HEK293 (cell line): ENCODE measurements around the gene ECE1.

Experiments
- CTCF ChIA-PET: fragments of 350-600 bp; formaldehyde crosslinking; extraction: SDS; loops from one replicate; lab custom pipeline; 2021; ENCODE audit warnings: antibody characterized with exemption; lab: Yijun Ruan, JAX
- POLR2A ChIA-PET: fragments of 300-600 bp; formaldehyde crosslinking; extraction: SDS; loops from one replicate; lab custom pipeline; 2020; ENCODE audit warnings: antibody characterized with exemption, inconsistent platforms; lab: Yijun Ruan, JAX
- H3K27ac ChIP-seq: fragments of 200-500 bp; sonication (Bioruptor generic); 2 replicates; pipeline ENCODE4 v1.5.1; 2014; ENCODE audit warnings: low read depth, low read length, control low read depth, inconsistent platforms; ENCODE audit errors: extremely low read depth
- H3K36me3 ChIP-seq, 2 experiments: fragments of 200-500 bp in 1 of 2; sonication (Bioruptor generic) in 1 of 2; 1 replicate in 1 of 2; 2 replicates in 1 of 2; pipeline ENCODE4 v1.5.1; 2014 to 2017; ENCODE audit warnings: inconsistent platforms in 2 of 2, low read length in 2 of 2; ENCODE audit not compliant: control insufficient read depth in 2 of 2, insufficient read depth in 1 of 2
- H3K4me1 ChIP-seq: fragments of 200-500 bp; sonication (Bioruptor generic); 2 replicates; pipeline ENCODE4 v1.5.1; 2014; ENCODE audit warnings: mild to moderate bottlenecking, low read length, inconsistent platforms; ENCODE audit not compliant: control insufficient read depth, insufficient read depth
- H3K4me3 ChIP-seq: 2 replicates; pipeline ENCODE4 v1.5.1; 2011; ENCODE audit warnings: low read depth, mild to moderate bottlenecking, control low read depth, low read length, moderate library complexity
- H3K9me3 ChIP-seq: fragments of 200-500 bp; sonication (Bioruptor generic); 2 replicates; pipeline ENCODE4 v1.5.1; 2014; ENCODE audit warnings: low read depth, low read length, inconsistent platforms; ENCODE audit not compliant: control insufficient read depth, insufficient read depth
- ATF2 ChIP-seq: fragments of 450-650 bp; formaldehyde crosslinking; IDR thresholded peaks from 2 replicates; pipeline ENCODE4 v1.5.1; 2016; ENCODE audit warnings: missing biosample characterization, missing genetic modification characterization, low read depth
- BCL11B ChIP-seq: fragments of 450-650 bp; formaldehyde crosslinking; IDR thresholded peaks from 2 replicates; pipeline ENCODE4 v1.5.1; 2016; ENCODE audit warnings: low read depth, missing biosample characterization, missing genetic modification characterization
- GLIS1 ChIP-seq: fragments of 450-650 bp; formaldehyde crosslinking; IDR thresholded peaks from 2 replicates; pipeline ENCODE4 v1.5.1; 2016; ENCODE audit warnings: missing biosample characterization, missing genetic modification characterization
- MYNN ChIP-seq: fragments of 450-650 bp; formaldehyde crosslinking; IDR thresholded peaks from 2 replicates; pipeline ENCODE4 v1.5.1; 2016; ENCODE audit warnings: missing biosample characterization, missing genetic modification characterization, borderline replicate concordance
- REPIN1 ChIP-seq: fragments of 450-650 bp; formaldehyde crosslinking; IDR thresholded peaks from 2 replicates; pipeline ENCODE4 v1.5.1; 2017; ENCODE audit warnings: missing biosample characterization, missing genetic modification characterization, low read depth
- SETDB1 ChIP-seq: IDR thresholded peaks from one replicate; pipeline ENCODE4 v1.6.1; 2017; ENCODE audit warnings: mild to moderate bottlenecking, low read length, moderate library complexity, mixed read lengths; ENCODE audit not compliant: insufficient read length
- SP2 ChIP-seq: fragments of 450-650 bp; formaldehyde crosslinking; IDR thresholded peaks from 2 replicates; pipeline ENCODE4 v1.5.1; 2016; ENCODE audit warnings: missing biosample characterization, missing genetic modification characterization
- ZNF10 ChIP-seq: fragments of 450-650 bp; formaldehyde crosslinking; IDR thresholded peaks from 2 replicates; pipeline ENCODE4 v1.5.1; 2017; ENCODE audit warnings: missing biosample characterization, missing genetic modification characterization
- ZNF184 ChIP-seq: fragments of 450-650 bp; IDR thresholded peaks from 2 replicates; pipeline ENCODE4 v1.5.1; 2018; ENCODE audit warnings: missing biosample characterization, mild to moderate bottlenecking, missing genetic modification characterization
- ZNF19 ChIP-seq: fragments of 450-650 bp; formaldehyde crosslinking; IDR thresholded peaks from 2 replicates; pipeline ENCODE4; 2016; ENCODE audit warnings: missing biosample characterization, missing genetic modification characterization, low read depth
- ZNF274 ChIP-seq, 2 experiments: fragments of 200-500 bp in 1 of 2; fragments of 450-650 bp in 1 of 2; sonication (Bioruptor generic) in 1 of 2; formaldehyde crosslinking in 1 of 2; IDR thresholded peaks; 2 replicates each; pipeline versions ENCODE4 v1.5.1 to v1.6.1; 2014 to 2016; ENCODE audit warnings: borderline replicate concordance in 1 of 2, inconsistent platforms in 1 of 2, low read length in 1 of 2, missing biosample characterization in 1 of 2, missing genetic modification characterization in 1 of 2
- ZNF391 ChIP-seq: fragments of 450-650 bp; formaldehyde crosslinking; IDR thresholded peaks from 2 replicates; pipeline ENCODE4 v1.5.1; 2016; ENCODE audit warnings: low read depth, missing biosample characterization, missing genetic modification characterization, borderline replicate concordance
- ZNF48 ChIP-seq: fragments of 450-650 bp; formaldehyde crosslinking; IDR thresholded peaks from 2 replicates; pipeline ENCODE4 v1.5.1; 2016; ENCODE audit warnings: missing biosample characterization, missing genetic modification characterization
- ZNF501 ChIP-seq: fragments of 450-650 bp; formaldehyde crosslinking; IDR thresholded peaks from 2 replicates; pipeline ENCODE4 v1.5.1; 2016; ENCODE audit warnings: missing biosample characterization, missing genetic modification characterization
- ZNF555 ChIP-seq: fragments of 450-650 bp; formaldehyde crosslinking; conservative IDR thresholded peaks from 2 replicates; pipeline ENCODE4 v1.5.1; 2017; ENCODE audit warnings: missing biosample characterization, mild to moderate bottlenecking, missing genetic modification characterization, inconsistent platforms
- ZNF585B ChIP-seq: fragments of 450-650 bp; formaldehyde crosslinking; IDR thresholded peaks from 2 replicates; pipeline ENCODE4 v1.5.1; 2016; ENCODE audit warnings: missing biosample characterization, missing genetic modification characterization
- ZNF639 ChIP-seq: fragments of 450-650 bp; formaldehyde crosslinking; IDR thresholded peaks from 2 replicates; pipeline ENCODE4 v1.5.1; 2016; ENCODE audit warnings: missing biosample characterization, missing genetic modification characterization
- ZNF664 ChIP-seq: fragments of 450-650 bp; formaldehyde crosslinking; IDR thresholded peaks from 2 replicates; pipeline ENCODE4 v1.5.1; 2016; ENCODE audit warnings: missing biosample characterization, missing genetic modification characterization
- ZNF776 ChIP-seq: fragments of 450-650 bp; formaldehyde crosslinking; IDR thresholded peaks from 2 replicates; pipeline ENCODE4 v1.5.0; 2017; ENCODE audit warnings: missing biosample characterization, missing genetic modification characterization, borderline replicate concordance
- ZNF791 ChIP-seq: fragments of 450-650 bp; formaldehyde crosslinking; IDR thresholded peaks from 2 replicates; pipeline ENCODE4 v1.5.1; 2016; ENCODE audit warnings: missing biosample characterization, missing genetic modification characterization
- ZXDB ChIP-seq: fragments of 450-650 bp; formaldehyde crosslinking; IDR thresholded peaks from 2 replicates; pipeline ENCODE4 v1.5.1; 2016; ENCODE audit warnings: missing biosample characterization, missing genetic modification characterization
- TF ChIP-seq, protein P1 (sequence below): fragments of 450-650 bp; formaldehyde crosslinking; IDR thresholded peaks from 2 replicates; pipeline ENCODE4 v1.5.1; 2016; ENCODE audit warnings: missing biosample characterization, missing genetic modification characterization
- TF ChIP-seq, protein P2 (sequence below): fragments of 450-650 bp; formaldehyde crosslinking; IDR thresholded peaks from 2 replicates; pipeline ENCODE4 v1.5.1; 2016; ENCODE audit warnings: missing biosample characterization, missing genetic modification characterization

ECE1 gene

GRCh38 chr1:21237446-21238088 is 52.7 kb downstream of the ECE1 start:
- TF ChIP-seq, protein P1, sequence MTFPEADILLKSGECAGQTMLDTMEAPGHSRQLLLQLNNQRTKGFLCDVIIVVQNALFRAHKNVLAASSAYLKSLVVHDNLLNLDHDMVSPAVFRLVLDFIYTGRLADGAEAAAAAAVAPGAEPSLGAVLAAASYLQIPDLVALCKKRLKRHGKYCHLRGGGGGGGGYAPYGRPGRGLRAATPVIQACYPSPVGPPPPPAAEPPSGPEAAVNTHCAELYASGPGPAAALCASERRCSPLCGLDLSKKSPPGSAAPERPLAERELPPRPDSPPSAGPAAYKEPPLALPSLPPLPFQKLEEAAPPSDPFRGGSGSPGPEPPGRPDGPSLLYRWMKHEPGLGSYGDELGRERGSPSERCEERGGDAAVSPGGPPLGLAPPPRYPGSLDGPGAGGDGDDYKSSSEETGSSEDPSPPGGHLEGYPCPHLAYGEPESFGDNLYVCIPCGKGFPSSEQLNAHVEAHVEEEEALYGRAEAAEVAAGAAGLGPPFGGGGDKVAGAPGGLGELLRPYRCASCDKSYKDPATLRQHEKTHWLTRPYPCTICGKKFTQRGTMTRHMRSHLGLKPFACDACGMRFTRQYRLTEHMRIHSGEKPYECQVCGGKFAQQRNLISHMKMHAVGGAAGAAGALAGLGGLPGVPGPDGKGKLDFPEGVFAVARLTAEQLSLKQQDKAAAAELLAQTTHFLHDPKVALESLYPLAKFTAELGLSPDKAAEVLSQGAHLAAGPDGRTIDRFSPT (tag by site-specific recombination) = no peak
- TF ChIP-seq ATF2 (tag by site-specific recombination) = no peak
- no peak for TF ChIP-seq REPIN1 (tag by site-specific recombination)
- no peak for TF ChIP-seq BCL11B (tag by site-specific recombination)
- no peak for TF ChIP-seq ZXDB (tag by site-specific recombination)
- TF ChIP-seq ZNF664 = peak; percentile 57; the same call in 1 of the 2 replicates
- Histone ChIP-seq H3K4me1 (no peaks in the 10 kb centered on the region), H3K27ac (no peak overlapping the region), H3K4me3 (no peak overlapping the region), H3K9me3 (no peaks in the 10 kb centered on the region), H3K36me3 (peaks cover 0 to 72% of the 10 kb centered on the region in 2 experiments; a peak in 2 of 3 replicates)
- CTCF ChIA-PET = interaction anchor here (0.8 to 2.4 kb wide), 6 partner anchors 10 to 132 kb away, joined by 3 to 15 read pairs (median 4); no protein-coding TSS in a partner anchor
- POLR2A ChIA-PET = no interaction called here

GRCh38 chr1:21236178-21236577 is 54.1 kb downstream of the ECE1 start:
- no peaks in the 10 kb centered on the region for H3K9me3 ChIP-seq
- ChIA-PET POLR2A (no interaction called here), CTCF (interaction anchor here (0.7 to 5.1 kb wide), 3 partner anchors 19 to 874 kb away, joined by 3 to 54 read pairs (median 12); no protein-coding TSS in a partner anchor)
- H3K4me3 ChIP-seq = no peak overlapping the region
- H3K27ac ChIP-seq = no peak overlapping the region
- no peak for TF ChIP-seq ZNF639 (tag by site-specific recombination)
- TF ChIP-seq MYNN (tag by site-specific recombination) = no peak
- no peak for TF ChIP-seq ZNF555 (tag by site-specific recombination)
- no peak for TF ChIP-seq ZNF184 (tag by site-specific recombination)
- no peak for TF ChIP-seq ZNF19 (tag by site-specific recombination)
- no peak for TF ChIP-seq ZNF391 (tag by site-specific recombination)
- no peak for TF ChIP-seq GLIS1 (tag by site-specific recombination)
- TF ChIP-seq ZNF791 = no peak
- no peak for TF ChIP-seq ZNF10 (tag by site-specific recombination)
- TF ChIP-seq ZNF48 = no peak
- no peak for TF ChIP-seq SETDB1
- TF ChIP-seq ZNF585B = no peak
- TF ChIP-seq, protein P2, sequence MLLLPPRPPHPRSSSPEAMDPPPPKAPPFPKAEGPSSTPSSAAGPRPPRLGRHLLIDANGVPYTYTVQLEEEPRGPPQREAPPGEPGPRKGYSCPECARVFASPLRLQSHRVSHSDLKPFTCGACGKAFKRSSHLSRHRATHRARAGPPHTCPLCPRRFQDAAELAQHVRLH (tag by site-specific recombination) = no peak
- no peak for TF ChIP-seq ZNF274 (IDR thresholded peaks at IDR 0.05; ENCODE audit: low read length)
- TF ChIP-seq ZNF274 (tag by site-specific recombination; IDR thresholded peaks at IDR 0.05; ENCODE audit: borderline replicate concordance) = no peak
- no peak for TF ChIP-seq SP2 (tag by site-specific recombination)
- TF ChIP-seq ZNF501 (tag by site-specific recombination) = no peak
- TF ChIP-seq ZNF776 = no peak
- H3K36me3 ChIP-seq = peaks cover 0 to 65% of the 10 kb centered on the region in 2 experiments; a peak in 2 of 3 replicates
- no peaks in the 10 kb centered on the region for H3K4me1 ChIP-seq
